GM21360 (cell line): Measurements from ENCODE around the gene NUP188.

Source experiments
- ATAC-seq: cut with Tn5 transposase; IDR thresholded peaks from one replicate; pipeline ENCODE4 v1.9.1; 2021; ENCODE audit warnings: mild to moderate bottlenecking, moderate library complexity; ENCODE audit not compliant: unreplicated experiment

Gene NUP188

DNA sequence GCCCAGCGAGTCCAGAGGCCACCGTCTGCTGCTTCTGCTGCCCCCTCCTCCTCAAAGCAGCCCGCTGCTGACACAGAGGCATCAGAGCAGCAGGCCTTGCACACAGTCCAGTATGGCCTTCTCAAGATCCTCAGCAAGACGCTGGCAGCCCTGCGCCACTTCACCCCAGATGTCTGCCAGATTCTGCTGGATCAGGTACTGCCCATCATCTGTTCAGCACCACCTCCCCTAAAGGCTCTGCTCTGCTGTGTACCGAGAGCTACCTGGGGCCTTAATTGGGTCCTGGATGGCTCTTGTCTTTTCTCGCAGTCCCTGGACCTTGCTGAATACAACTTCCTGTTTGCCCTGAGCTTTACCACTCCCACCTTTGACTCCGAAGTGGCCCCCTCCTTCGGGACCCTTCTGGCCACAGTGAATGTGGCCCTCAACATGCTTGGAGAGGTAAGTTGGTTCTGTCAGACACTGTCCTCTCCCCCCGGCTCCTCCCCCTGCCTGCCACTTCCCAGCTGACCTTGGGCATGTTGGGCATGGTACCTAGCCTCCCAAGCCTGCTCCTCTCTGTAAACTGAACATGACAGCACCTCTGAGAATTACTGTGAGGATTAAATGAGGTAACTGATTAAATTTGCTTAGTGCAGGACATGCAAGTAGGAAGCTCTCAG, 58.0 kb downstream of the NUP188 start:
- no peak for ATAC-seq

DNA sequence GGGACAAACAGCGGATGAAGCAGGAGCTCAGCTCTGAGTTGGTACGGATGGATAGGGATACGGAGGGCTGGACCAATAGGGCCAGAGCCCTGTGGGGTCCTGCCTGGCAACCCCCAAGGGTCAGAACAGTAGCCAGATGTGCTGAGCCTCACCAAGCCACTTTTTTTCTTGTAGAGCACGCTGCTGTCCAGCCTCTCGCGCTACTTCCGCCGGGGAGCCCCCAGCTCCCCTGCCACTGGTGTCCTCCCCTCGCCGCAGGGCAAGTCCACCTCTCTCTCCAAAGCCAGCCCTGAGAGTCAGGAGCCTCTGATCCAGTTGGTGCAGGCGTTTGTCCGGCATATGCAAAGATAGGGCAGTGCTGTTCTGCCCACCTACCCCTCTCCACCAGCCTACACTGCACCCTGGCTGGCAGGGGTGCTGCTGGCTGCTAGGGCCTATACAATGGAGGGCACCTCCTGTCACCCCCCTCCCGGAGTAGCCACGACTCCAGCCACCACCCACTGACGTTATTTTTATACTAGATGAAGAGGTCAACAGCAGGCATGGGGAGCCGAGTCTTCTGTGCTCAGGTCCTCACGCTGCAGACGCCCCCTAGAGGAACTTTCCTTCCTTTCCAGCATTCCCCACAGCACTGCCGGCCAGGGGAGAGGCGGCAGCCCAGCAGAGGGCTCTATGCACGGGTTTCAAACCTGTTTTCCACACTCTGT, 59.0 kb downstream of the NUP188 start:
- ATAC-seq = no peak

DNA sequence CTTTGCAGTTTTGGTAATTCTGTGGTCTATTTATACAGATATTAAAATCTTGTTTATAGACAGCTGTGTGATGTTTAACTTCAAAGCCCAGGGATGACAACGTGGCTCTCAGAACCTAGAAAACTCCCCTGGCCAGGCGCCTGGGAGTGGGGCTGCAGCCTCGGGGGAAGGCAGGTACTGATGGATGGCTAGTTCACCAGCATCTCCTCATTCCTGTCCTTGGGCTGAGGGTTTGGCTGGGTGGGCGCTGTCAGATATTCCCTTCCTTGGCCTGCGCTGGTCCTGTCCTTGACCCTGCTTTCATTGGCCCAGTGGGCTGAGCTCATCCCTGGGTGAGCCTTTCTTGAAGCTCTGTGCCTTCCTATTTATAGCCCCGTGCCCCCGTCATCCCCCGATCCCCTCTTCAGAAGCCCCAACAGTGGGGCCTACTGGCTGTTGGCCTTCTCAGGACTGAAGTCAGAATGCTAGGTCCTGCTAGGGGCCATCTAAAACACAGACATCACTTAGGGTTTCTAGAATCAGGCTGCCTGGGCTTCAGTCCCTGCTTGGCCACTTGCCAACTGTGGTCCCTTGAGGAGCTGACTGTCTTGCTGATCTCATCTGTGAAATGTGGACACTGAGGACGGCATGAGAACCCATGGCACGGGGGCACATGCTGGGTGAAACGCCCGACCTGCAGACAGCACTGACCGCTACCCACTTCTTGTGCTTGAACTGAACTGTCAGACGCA, 59.7 kb downstream of the NUP188 start:
- no peak for ATAC-seq

- no peak for ATAC-seq
Observed at GRCh38 chr9:129007766-129008468, 60.4 kb downstream of the NUP188 start.

DNA sequence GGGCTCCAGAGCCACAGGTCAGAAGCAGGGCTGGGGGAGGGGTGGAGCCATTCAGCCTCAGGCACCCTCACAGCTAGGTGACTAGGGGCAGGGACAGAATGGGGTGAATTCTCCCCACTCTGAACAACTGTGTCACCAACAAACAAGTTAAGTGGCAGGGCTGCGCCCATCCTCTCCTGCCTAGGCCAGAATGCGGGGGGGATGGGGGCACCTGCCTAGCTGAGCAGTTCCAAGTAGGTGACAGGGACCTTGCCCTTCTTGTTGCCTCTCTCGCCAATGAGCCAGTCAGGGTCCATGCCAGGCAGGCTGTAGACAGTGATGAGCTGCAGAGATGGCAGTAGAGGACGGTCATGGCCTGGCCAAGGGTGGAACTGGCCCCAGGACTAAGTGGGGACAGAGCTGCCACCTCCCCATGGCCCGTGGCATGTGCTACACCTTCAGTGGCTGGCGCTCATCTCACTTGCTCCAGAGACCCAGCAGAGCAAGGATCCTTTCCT, 61.0 kb downstream of the NUP188 start:
- ATAC-seq = no peak

DNA sequence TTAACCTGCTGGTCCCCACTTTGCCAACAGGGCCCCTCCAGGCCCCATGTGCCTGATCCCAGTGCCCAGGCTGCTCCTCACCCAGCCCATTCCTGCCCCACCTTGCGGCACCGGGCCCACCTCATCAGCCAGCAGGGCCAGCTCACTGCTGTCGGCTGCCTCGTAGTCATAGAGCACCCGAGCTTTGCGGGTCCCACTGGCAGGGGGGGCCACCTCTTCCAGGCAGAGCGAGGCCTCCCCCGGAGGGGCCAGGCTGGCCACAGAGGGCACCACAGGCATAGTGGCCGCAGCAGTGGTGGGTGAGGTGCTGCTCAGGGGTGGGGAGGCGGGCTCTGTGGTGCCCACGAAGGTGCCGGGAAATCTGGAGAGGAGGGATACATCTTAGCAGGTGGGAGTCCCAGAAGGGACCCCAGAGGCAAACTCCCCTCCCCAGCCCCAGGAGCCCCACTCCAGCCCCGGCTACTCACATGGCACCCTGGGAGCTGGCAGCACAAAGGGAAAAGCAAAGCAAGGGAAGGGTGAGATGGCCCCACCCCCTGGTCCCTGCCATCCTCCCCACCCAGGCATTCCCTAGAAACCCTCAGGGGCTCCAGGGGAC, 61.6 kb downstream of the NUP188 start:
- no peak for ATAC-seq

GRCh38 chr9:129009584-129010141, 62.2 kb downstream of the NUP188 start:
- no peak for ATAC-seq

GRCh38 chr9:129010267-129010975, 62.9 kb downstream of the NUP188 start:
- no peak for ATAC-seq

DNA sequence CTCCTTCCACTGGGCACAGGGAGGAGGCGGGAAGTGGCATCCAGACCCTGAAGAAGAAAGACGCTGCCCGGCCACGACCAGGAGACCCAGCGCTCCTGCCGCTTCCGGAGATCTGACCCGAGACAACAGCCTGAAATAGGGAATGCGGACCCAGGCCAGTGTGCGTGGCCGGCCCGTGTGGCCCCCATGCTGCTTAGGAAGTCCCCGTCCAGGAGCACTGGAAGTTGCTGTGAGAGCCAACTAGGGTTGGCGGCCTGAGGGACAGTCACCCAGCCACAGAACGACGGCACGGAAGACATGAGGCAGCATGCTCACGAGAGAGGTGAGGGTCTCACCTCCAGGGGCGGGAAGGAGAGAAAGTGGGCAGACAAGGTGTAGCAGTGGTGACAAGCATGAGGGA, 63.7 kb downstream of the NUP188 start:
- ATAC-seq = no peak

GRCh38 chr9:129011761-129012181, 64.3 kb downstream of the NUP188 start:
- ATAC-seq = no peak

GRCh38 chr9:129012343-129012742, 64.8 kb downstream of the NUP188 start:
- no peak for ATAC-seq

DNA sequence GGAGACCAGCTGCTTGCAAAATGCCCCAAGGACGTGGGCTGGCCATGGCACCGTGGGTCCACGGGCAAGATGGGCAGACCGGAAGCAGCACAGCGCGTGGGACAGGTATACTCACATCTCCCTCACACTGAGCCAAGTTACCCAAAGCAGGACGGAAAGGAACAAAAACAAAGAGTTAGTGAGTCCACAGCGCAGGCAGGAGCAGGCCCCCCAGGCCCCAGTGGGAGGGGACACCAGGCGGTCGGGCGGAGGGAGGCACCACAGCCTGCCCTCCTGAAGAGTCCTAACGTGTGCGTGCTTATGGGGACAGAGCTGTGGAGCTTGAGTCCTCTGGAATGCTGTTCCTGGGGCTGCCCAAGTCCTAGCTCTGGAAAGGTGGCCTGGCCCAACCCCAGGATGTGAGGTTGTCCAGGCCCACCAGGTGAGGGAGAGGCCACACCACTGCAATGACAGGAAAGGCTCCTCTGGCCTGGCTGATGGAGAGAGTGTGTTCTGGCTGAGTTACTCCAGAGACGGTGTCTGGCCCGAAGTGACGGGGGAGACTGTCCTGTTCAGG, 65.5 kb downstream of the NUP188 start:
- no peak for ATAC-seq

DNA sequence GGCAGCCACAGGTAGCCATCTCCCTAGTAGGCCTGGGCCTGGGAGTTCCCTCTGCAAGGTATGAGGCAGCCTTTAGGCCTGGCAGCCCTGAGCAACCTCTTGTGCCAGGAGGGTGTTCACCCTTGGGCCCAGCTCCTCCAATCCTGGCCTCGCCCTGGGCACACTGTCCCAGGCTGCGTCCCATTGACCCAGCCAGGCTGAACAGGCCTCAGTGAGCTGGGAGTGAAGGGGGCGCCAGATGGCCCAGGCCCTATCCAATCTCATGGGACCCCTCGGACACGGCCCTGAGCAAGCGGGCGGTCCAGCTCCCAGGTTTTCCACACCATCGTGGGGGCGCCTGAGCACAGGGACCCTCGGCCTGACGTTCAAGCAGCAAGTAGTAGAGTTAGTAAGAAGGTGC, 66.2 kb downstream of the NUP188 start:
- ATAC-seq = no peak

- ATAC-seq = no peak
Observed at GRCh38 chr9:129014124-129014523, 66.6 kb downstream of the NUP188 start.

DNA sequence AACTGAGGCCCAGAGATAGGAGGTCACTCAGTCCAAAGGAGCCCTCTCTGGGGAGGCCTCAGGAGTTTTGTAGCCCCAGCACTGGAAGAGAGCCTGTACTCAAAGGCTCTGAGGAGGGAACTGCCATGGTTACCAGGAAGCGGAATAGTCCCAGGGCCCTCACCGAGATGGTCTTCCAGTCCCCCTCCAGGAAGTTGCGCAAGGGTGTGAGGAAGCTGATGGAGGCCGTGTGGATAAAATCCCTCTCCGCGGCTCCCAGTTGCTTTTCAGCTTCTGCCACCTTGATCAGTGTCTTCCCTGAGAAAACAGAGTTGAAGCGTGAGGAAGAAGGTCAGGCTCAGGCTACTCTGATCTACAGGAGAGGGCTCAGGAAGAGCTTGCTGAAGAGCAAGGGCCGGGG, 67.1 kb downstream of the NUP188 start:
- ATAC-seq = no peak

DNA sequence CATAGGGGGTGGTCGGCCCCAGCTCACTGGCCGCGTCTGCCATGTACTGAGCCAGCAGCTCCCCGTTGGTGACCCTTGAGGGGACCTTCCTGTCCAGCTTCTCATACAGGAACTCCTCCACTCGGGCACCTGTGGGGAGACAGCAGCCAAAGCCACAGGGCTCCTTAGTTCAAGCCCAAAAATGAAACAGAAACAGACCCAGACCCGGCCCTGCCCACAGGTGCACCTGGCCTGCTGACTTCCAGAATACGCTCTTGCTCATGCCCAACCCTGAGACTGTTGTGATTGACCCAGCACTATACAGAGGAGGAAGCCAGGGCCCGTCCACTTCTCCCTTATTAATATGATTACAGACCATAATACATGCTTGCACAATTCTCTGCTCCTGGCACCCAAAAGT, 73.6 kb downstream of the NUP188 start:
- ATAC-seq = no peak

- ATAC-seq = no peak
Observed at GRCh38 chr9:129022037-129022436, 74.5 kb downstream of the NUP188 start.

DNA sequence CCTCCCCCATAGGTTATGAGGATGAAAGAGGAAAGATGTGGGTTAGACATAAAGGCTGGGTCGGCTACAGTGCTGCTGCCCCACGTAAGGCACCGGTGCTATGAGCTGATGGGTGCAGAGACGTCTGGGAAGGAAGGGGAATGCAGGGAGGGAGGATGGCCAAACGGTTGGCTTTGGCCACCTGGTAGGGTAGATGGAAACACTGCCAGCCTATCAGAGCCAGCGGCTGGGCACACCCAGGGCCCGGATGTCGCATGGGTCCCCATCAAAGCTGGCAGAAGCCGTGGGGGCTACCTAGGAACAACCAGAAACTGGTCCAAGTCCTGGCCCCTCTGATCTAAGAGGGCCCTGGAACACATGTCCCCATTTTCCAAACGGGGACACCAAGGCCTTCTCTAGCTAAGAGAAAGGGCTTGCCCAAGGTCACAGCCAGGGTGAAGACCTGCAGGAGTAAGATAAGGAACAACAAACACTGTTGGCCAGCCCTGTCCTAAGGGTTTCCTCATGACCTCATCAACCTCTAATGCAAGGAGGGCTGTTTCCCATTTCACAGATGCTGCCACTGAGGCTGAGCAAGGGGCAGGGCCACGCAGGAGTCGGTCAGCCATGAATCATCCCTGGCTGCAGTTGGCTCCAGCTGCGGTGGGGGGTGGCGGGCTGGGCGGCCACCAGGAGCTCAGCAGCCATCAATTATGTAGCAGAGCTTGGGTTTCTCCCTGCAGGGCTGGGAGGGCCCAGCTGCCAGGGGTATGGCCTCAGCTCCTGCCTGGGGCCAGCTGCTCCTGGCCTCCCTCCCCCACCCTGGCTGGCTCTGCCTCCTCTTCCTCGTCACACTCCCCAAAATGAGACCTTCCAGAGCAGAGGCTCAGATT, 75.8 kb downstream of the NUP188 start:
- no peak for ATAC-seq

- no peak for ATAC-seq
Observed at GRCh38 chr9:129023908-129024233, 76.4 kb downstream of the NUP188 start.
